ENCODE data around the gene CASKIN1.

Gene CASKIN1

DNA sequence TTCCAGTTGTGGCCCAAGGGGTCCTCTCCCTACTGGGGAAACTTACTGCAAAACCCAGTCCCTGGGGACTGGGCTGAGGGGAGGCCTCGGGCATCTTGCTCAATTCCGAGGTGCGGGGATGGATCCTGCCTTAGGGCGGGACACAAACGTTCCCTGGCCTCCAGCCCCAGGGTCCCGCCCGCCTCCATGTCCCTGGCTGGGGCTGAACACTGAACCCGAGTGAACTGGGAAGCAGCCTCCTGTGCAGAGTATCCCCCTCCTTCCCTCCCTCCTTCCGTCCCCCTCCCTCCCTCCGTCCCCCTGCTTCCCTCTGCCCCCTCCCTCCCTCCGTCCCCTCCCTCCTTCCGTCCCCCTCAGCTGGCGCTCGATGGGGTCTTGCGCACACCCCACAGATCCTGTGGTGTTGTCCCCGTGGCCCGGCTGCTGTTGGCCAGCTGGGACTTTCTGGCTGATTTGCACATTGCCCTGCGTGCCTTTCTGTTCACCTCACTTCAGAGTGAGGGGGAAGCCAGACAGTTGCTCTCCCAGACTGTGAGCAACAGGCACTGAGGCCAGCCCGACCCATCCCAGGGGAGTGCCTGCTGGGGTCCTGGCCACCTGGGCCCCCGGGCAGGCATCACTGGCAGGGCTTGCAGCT lies 35.4 kb downstream of the CASKIN1 start:
- TF ChIP-seq, protein P1, sequence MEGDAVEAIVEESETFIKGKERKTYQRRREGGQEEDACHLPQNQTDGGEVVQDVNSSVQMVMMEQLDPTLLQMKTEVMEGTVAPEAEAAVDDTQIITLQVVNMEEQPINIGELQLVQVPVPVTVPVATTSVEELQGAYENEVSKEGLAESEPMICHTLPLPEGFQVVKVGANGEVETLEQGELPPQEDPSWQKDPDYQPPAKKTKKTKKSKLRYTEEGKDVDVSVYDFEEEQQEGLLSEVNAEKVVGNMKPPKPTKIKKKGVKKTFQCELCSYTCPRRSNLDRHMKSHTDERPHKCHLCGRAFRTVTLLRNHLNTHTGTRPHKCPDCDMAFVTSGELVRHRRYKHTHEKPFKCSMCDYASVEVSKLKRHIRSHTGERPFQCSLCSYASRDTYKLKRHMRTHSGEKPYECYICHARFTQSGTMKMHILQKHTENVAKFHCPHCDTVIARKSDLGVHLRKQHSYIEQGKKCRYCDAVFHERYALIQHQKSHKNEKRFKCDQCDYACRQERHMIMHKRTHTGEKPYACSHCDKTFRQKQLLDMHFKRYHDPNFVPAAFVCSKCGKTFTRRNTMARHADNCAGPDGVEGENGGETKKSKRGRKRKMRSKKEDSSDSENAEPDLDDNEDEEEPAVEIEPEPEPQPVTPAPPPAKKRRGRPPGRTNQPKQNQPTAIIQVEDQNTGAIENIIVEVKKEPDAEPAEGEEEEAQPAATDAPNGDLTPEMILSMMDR (IDR thresholded peaks at IDR 0.05; ENCODE audit: insufficient read depth, low read length, missing control alignments): no peak
- no peak overlapping the region for H3K4me3 ChIP-seq (ENCODE audit: low read depth, low read length)
- POLR2A ChIA-PET: interaction anchor here (0.9 kb wide), 1 partner anchor 196 kb away, joined by 3 read pairs; the partner anchor contains the start of gene RPS2
- DNase-seq (ENCODE audit: low read depth, low spot score): no peak
- CTCF ChIA-PET: no interaction called here

DNA sequence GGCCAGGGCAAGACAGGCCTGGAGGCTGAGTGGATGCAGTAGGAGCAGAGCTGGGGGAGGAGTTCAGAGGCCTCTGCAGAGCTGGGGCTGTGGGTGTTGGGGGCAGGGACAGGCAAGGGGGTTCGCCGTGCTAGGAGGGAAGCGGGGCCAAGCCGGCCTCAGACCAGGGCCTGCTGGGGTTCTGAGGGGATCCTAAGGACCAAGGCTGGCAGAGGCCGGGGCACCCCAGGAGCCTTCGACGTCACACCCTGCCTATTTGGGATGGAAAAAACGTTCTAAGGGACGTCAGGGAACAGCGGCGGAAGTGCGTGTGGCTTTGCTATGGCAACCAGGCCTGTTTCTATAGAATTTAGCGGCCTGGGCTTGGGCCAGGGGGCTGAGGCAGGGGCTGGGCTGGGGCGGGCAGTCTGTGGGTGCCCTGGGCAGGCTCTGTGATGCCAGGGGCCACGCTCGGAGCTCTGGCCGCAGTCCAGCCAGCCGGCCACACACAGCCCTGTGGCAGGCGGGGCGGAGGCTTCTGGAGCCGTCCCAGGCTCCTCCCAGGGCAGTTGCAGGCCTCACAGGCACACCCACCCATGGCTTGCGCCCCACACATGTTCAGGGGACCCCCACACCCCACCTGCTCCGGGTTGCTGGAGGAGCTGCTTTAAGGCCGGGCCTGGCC lies 37.1 kb downstream of the CASKIN1 start:
- POLR2A ChIA-PET: no interaction called here
- no peak for DNase-seq (ENCODE audit: low read depth, low spot score)
- TF ChIP-seq, protein P1 (IDR thresholded peaks at IDR 0.05; ENCODE audit: insufficient read depth, low read length, missing control alignments): no peak
- H3K4me3 ChIP-seq (ENCODE audit: low read depth, low read length): no peak overlapping the region
- CTCF ChIA-PET: no interaction called here

DNA sequence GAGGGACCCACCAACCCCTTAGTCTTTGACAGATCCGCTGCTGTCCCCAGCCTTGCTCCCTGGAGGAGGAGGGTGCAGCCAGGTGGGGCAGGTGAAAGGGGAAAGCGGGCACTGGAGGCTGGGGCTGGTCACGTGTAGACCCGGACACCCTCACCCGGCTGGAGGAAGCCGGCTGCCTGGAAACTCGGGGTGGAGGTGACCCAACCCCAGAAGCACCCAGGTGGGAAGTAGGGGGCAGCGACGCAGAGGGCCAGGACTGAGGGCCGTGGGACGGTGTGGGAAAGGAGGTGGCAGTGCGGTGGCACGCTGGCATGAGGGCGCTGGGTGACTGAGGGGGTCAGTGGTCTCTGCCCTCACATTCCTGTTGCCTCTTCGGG lies 38.2 kb downstream of the CASKIN1 start:
- POLR2A ChIA-PET: no interaction called here
- DNase-seq (ENCODE audit: low read depth, low spot score): no peak
- TF ChIP-seq, protein P1 (IDR thresholded peaks at IDR 0.05; ENCODE audit: insufficient read depth, low read length, missing control alignments): no peak
- CTCF ChIA-PET: no interaction called here
- H3K4me3 ChIP-seq (ENCODE audit: low read depth, low read length): no peak overlapping the region

DNA sequence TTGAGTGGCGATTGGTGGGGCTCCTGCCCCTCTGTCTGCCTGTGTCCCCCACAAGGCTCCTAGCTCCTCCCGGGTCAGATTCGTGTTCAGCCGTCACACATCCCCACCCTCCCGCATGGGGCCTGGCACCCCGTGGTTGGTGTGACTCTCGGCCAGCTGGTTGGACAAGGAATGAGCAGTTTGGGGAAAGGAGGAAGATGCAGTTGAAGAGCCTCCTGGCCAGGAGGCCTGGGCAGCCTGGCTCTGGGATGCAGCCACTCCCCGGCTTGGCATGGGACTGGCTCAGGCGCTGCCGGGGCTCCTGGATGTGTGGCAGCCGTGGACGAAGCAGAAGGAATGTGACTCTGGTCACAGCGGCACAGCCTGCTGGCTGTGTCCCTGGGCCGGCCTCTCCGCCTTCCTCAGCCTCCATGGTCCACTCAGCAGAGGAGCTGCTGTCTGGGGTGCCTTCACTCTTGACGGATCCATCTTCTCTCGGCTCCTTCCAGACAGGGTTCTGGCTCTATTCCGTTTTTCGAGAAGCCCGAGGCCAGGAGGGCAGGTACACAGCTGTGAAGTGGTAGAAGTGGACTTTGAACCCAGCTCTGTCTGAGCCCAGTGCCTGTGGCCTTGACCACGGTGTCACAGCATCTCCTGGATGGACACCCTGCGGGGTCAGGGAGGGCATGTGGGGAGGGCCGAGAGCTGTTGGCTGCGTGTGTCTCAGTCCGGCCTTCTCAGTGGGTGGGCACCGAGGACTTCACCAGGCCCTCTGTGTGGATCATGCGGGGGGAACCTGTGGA lies 38.7 kb downstream of the CASKIN1 start:
- ChIA-PET CTCF (no interaction called here), POLR2A (no interaction called here)
- no peak for DNase-seq (ENCODE audit: low read depth, low spot score)
- TF ChIP-seq, protein P1 (IDR thresholded peaks at IDR 0.05; ENCODE audit: insufficient read depth, low read length, missing control alignments): no peak
- peak overlapping the region; percentile 12; the same call in 1 of the 2 replicates for H3K4me3 ChIP-seq (ENCODE audit: low read depth, low read length)

DNA sequence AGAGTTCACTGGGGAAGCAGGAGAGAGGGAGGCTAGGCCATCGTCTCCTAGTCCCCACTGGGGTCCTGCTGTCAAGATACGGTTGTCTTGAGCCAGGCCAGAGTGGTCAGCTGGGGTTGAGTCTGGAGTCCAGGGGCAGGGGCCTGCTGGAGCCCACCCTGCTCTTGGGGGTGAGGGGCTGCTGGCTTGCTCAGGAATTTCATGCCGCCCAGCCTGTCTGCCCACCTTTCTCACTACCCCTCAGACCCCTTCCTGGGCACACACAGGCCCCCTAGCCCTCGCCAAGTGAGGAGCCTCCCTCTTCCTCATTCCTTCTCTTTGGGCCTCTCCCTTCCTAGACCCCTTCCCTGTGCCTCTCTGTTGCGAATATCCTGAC lies 39.6 kb downstream of the CASKIN1 start:
- ChIA-PET CTCF (interaction anchor here (0.7 to 1.1 kb wide), 2 partner anchors 11 to 153 kb away, joined by 3 to 4 read pairs; no protein-coding TSS in a partner anchor), POLR2A (no interaction called here)
- TF ChIP-seq, protein P1 (IDR thresholded peaks at IDR 0.05; ENCODE audit: insufficient read depth, low read length, missing control alignments): no peak
- peak overlapping the region; percentile 90 for H3K4me3 ChIP-seq (ENCODE audit: low read depth, low read length)
- DNase-seq (ENCODE audit: low read depth, low spot score): no peak
